Left lung (tissue), 10 donors: ENCODE measurements around the gene OPN4. TPM values are rescaled to one million over a fixed set of nuclear protein-coding genes. Genes with fewer than 3 reads are reported as not detected.

Experiments used
- ATAC-seq: fragments of 200-7000 bp; cut with Tn5 transposase; one replicate; pipeline ENCODE4 v1.9.1; 2020; ENCODE audit warnings: moderate library complexity
- DNase-seq, 4 donors: peaks; one replicate each; pipeline ENCODE4 v3.0.0-alpha.2; 2013 to 2020
- H3K27ac ChIP-seq, 2 donors: fragments of 200-600 bp; sonication (generic) in 1 of 2; one replicate each; pipeline versions ENCODE4 v1.5.0 to v1.8.0; 2020 to 2021
- H3K27me3 ChIP-seq, 2 donors: fragments of 200-600 bp; sonication (generic) in 1 of 2; one replicate each; pipeline versions ENCODE4 v1.5.0 to v1.8.0; 2020 to 2021
- H3K36me3 ChIP-seq, 2 donors: fragments of 200-600 bp; sonication (generic) in 1 of 2; one replicate each; pipeline versions ENCODE4 v1.5.0 to v1.8.0; 2020 to 2021
- H3K4me1 ChIP-seq, 2 donors: fragments of 200-600 bp; one replicate each; pipeline ENCODE4 v1.8.0; 2021
- H3K4me3 ChIP-seq, 2 donors: fragments of 200-600 bp; sonication (generic) in 1 of 2; one replicate each; pipeline versions ENCODE4 v1.5.0 to v1.8.0; 2020 to 2021; ENCODE audit warnings: mild to moderate bottlenecking in 1 of 2
- H3K9me3 ChIP-seq, 2 donors: fragments of 200-600 bp; sonication (generic) in 1 of 2; one replicate each; pipeline versions ENCODE4 v1.5.0 to v1.8.0; 2020 to 2021
- CTCF ChIP-seq, 2 donors: fragments of 200-600 bp; sonication (generic) in 1 of 2; IDR thresholded peaks; one replicate each; pipeline versions ENCODE4 v1.5.0 to v1.8.0; 2021; ENCODE audit warnings: antibody characterized with exemption in 2 of 2
- intact Hi-C, 2 donors: fragments of 100-400 bp; cut with DNase I; formaldehyde crosslinking; loops; one replicate each; pipeline versions ENCODE4 v1.11.2 to v1.14.2; 2022
- polyA plus RNA-seq, 6 donors: library from polyadenylated mRNA; unstranded; fragments of 120-200 nt; gene quantifications; one replicate each; pipeline ENCODE4 v1.2.1, GENCODE V29; 2013; ENCODE audit not compliant: insufficient read length in 6 of 6
- total RNA-seq, 2 donors: library from RNA; stranded (reverse); fragmentation: NEBNext Ultra II Directional; extraction: Animal tissue kit (Norgen Biotek cat#: 25700); gene quantifications; one replicate each; pipeline ENCODE4 v1.2.1, GENCODE V29; 2021
- donor health status: DM: no; HTN: yes; CAD: no.
- donor health status: DM: no; HTN: no; CAD: no.

The OPN4 gene
- total and polyA plus RNA-seq, 8 donors, result not detected

- no peak overlapping the region for H3K4me3 ChIP-seq
- H3K9me3 ChIP-seq, result no peaks in the 10 kb centered on the region
- H3K27me3 ChIP-seq, result peaks cover 0 to 36% of the 10 kb centered on the region in 2 donors
- H3K27ac ChIP-seq, result no peak overlapping the region
- TF ChIP-seq CTCF (IDR thresholded peaks at IDR 0.05), result no peak
- DNase-seq (no peak), ATAC-seq (no peak)
- H3K4me1 ChIP-seq, result peaks cover 5 to 10% of the 10 kb centered on the region in 2 donors
- intact Hi-C loops, result no loop called here
- H3K36me3 ChIP-seq, result no peaks in the 10 kb centered on the region
Observed at GRCh38 chr10:86708068-86708782, 53.9 kb downstream of the OPN4 start.

- intact Hi-C loops, result no loop called here
- no peaks in the 10 kb centered on the region for H3K36me3 ChIP-seq
- DNase-seq, result no peak
- H3K27me3 ChIP-seq, result peaks cover 0 to 36% of the 10 kb centered on the region in 2 donors
- no peak for ATAC-seq
- no peaks in the 10 kb centered on the region for H3K9me3 ChIP-seq
- H3K27ac ChIP-seq, result no peak overlapping the region
- TF ChIP-seq CTCF (IDR thresholded peaks at IDR 0.05), result no peak
- no peak overlapping the region for H3K4me3 ChIP-seq
- H3K4me1 ChIP-seq, result peaks cover 5 to 10% of the 10 kb centered on the region in 2 donors
Observed at GRCh38 chr10:86708783-86709380, 54.5 kb downstream of the OPN4 start.

GRCh38 chr10:86709396-86710185 lies 55.2 kb downstream of the OPN4 start:
- H3K4me3 ChIP-seq, result no peak overlapping the region
- intact Hi-C loops, result no loop called here
- ATAC-seq (no peak), DNase-seq (no peak)
- H3K9me3 ChIP-seq, result no peaks in the 10 kb centered on the region
- peaks cover 5 to 10% of the 10 kb centered on the region in 2 donors for H3K4me1 ChIP-seq
- no peaks in the 10 kb centered on the region for H3K36me3 ChIP-seq
- no peak for TF ChIP-seq CTCF (IDR thresholded peaks at IDR 0.05)
- no peak overlapping the region for H3K27ac ChIP-seq
- peaks cover 0 to 36% of the 10 kb centered on the region in 2 donors for H3K27me3 ChIP-seq

GRCh38 chr10:86710987-86711512 lies 56.7 kb downstream of the OPN4 start:
- ATAC-seq (peak; percentile 98), DNase-seq (peak; percentile 88 to 96 (median 92))
- H3K36me3 ChIP-seq, result no peaks in the 10 kb centered on the region
- no peaks in the 10 kb centered on the region for H3K9me3 ChIP-seq
- peaks cover 0 to 32% of the 10 kb centered on the region in 2 donors for H3K27me3 ChIP-seq
- H3K4me3 ChIP-seq, result peak overlapping the region; percentile 54 to 65
- intact Hi-C loops, result no loop called here
- TF ChIP-seq CTCF (IDR thresholded peaks at IDR 0.05), result peak; percentile 86 to 87
- H3K27ac ChIP-seq, result peak overlapping the region; percentile 91 to 94
- peaks cover 5 to 10% of the 10 kb centered on the region in 2 donors for H3K4me1 ChIP-seq
